NCI-H345 treated with DMSO at 0.1 percent for 48 hours (cell line): ENCODE measurements around the gene P2RY1.

Experiments used
- DNase-seq: peaks from one replicate; lab custom pipeline; 2025; ENCODE audit not compliant: unreplicated experiment; lab: John Stamatoyannopoulos, UW

The P2RY1 gene

GRCh38 chr3:152834776-152835600, at the start of gene P2RY1:
Gene P2RY1, plus strand, starts transcription at chr3:152835131. Its CDS starts 652 bp downstream, at chr3:152835783.
- no peak for DNase-seq

GRCh38 chr3:152786977-152787681, 47.8 kb upstream of the P2RY1 start:
- no peak for DNase-seq

DNA sequence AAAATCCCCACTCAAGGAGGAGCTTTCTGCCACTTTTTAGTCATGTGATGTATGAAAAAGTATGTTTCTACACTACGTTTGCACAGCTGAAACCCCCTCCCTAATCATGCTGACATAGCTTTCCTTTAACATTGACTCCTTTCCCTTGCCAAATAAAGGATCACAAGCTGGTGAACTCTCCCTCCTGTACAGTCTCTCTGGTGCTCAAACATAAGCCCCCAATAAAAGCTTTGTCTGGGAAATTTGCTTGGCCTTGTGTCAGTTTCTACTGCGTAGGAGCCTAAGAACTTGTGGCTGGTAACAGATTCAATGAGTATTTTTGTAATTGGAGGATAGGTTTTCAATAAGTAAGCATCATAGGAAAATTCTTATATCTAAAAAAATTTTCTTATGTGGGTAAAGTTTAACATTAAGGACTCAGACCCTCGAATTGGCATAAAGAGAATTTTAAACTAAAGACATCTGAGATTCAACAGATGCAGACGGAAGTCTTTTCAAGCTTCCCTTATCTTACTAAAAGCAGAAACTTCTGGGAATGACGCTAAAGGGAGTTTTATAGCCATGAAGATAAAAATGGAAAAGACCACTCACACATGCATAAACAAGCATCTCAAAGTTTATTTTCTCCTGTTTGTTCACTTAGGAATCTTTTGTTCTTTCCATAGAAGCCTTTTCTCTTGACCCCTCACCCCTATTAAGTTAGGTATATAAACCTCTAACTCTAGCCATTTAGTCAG, 44.1 kb upstream of the P2RY1 start:
- no peak for DNase-seq

DNA sequence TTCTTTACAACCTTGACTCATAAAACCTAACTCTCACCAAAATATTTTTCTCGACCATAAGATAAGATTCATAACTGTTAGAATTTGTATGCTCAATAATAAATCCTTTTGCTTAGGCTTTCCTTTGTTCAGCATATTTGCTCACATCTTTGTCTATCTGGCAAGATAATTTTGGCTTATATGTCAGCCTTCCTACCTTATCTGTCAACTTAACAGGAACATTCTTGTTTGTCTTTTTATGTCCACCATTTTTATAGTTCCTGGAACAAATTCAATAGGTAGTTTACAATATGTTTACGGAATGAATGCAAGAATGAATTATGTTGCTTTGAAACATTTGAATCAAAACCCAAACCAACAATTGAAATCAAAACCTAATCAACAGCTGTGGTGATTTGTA, 41.0 kb upstream of the P2RY1 start:
- DNase-seq, result no peak

- DNase-seq, result no peak
Observed at GRCh38 chr3:152797751-152798432, 37.0 kb upstream of the P2RY1 start.

DNA sequence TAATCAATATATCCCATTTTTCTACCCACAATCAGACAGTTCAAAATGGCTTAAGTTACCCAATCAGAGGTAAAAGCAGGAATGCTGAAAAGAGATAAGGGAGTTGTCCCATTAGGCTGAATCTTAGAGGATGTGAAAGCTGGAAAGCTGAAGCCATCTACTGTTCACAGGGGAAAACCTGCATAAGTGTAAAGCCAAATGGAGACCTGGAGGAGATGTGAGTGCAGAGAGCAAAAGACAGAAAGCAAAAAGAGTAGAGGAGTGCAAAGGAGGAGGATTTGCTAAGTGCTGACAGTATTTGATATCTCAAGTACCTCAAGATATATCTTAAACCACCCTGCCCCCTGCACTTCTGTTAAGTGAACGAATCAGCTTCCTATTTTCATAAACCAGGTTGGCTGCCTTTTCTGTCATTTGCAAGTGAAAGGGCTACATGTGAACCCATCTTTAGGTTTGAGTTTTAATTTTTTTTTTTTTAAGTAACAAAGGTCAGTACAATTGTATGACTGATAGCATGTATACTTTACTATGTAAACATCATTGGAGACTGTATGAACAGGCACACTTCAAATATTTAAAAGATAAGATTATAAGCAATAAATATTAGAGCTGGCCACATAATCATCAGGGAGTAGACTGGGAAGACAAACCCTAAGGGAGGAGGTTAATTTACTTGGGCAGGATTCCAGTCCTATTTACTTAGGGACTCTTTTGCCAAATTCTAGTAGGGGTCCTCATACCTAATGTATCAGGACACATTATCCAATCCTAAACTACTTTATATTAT, 22.8 kb upstream of the P2RY1 start:
- no peak for DNase-seq

DNA sequence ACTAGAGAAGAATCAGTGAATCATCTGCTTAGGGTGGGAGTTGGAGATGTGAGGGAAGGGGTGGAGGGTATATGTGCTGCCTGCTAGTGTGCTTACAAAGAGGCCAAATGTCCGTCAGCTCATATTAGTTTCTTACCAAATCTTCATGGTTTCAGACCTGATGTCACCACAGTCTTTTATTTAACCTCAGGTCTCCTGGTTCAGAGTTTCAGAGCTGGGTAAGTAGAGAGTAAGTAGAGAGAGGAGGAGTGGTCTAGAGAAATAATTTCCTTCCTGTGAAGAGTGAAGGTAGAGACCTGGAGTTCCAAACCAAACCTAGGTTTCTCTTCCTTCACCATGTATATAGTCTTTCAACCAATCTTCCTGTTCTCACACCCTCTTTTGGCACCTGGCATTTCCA, 17.5 kb upstream of the P2RY1 start:
- DNase-seq, result no peak

DNA sequence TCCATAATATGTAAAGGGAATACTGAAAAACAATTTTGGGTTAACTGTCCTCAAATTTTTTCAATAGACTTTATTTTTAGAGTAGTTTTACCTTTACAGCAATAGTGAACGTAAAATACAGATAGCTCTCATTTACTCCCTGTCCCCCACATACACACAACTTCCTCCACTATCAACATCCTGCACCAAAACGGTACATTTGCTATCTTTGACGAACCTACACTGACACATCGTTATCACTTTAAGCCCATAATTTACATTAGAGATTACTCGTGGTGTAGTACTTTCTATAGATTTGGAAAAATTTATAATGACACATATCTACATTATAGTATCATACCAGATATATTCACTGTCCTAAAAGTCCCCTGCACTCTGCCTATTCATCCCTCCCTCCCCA, 16.9 kb upstream of the P2RY1 start:
- no peak for DNase-seq

DNA sequence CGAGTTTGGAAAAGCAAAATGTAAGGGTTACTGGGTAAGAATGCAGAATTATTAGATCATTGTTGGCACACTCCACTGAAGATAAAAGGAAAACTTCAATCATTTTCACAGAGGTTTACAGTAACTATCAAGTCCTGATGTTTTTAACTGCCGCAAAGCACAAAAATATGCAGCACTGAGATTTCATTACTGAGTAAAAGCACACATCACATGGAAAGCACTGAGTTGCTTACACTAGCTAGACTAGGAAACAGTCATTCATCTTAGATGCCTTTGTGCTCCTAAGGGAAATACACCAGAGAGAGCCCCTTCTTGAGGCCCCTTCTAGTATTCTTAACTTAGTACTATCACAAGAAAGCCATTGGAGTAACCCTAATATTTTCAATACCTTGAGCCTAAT, 11.8 kb upstream of the P2RY1 start:
- DNase-seq, result no peak

DNA sequence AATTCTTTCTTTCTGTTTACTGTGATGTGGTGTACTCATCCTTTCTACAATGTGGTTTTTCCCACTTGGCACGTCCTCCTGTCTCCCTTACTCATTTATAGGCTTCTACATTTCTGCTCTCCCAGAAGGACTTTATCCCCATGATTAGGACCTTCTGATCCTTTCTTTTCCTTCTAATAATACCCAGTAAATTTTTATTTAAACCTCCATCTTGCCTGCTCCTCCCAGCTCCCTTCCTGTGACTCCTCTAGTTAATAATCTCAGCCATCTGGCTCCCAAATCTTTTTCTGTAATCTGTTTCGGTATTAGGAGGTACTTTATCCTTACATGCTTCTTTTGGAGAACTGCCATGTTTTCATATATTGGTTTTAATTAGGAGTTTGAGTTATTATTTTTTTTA, 11.2 kb upstream of the P2RY1 start:
- no peak for DNase-seq

GRCh38 chr3:152825566-152825965, 9.4 kb upstream of the P2RY1 start:
- no peak for DNase-seq

- DNase-seq, result no peak
Observed at GRCh38 chr3:152826476-152826875, 8.5 kb upstream of the P2RY1 start.

DNA sequence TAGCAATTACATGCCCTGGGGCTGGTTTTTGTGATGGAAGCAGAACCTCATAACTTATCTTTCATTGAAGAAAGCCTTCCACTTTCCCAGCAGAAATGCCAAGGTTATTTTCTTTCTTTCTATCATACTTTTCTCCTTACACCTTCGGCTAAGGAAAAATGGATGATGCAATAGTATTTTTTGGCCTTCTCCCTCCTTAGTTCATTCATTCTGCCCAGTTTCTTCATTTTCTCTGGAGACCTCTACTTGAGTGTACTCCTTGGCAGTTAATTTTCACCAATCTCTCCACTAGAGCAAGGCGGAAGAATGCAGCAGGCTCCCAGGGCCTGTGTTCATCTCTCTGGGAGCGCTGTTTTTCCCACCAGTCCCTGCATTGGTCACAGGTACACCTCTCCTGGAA, 7.6 kb upstream of the P2RY1 start:
- no peak for DNase-seq

- no peak for DNase-seq
Observed at GRCh38 chr3:152828075-152828840, 6.7 kb upstream of the P2RY1 start.

DNA sequence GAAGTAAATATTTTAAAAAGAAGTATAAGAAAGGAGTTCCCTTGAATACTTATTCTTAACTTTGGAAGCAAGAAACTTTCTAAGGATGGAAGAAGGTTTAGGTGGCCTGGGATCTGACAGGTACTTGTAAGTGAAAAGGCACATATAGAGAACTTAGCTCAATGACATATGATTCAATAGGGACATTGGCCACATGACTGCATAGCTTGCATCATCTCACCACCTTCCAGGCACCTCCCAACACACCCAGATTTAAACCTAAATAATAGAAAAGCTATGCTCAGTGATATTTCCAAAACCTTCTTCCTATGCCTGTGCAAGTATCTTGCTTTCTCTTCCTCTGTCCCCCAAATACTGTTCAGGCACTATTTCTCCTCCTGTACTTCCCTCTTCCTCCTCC, 4.7 kb upstream of the P2RY1 start:
- no peak for DNase-seq

GRCh38 chr3:152832046-152832445, 2.9 kb upstream of the P2RY1 start:
- no peak for DNase-seq

DNA sequence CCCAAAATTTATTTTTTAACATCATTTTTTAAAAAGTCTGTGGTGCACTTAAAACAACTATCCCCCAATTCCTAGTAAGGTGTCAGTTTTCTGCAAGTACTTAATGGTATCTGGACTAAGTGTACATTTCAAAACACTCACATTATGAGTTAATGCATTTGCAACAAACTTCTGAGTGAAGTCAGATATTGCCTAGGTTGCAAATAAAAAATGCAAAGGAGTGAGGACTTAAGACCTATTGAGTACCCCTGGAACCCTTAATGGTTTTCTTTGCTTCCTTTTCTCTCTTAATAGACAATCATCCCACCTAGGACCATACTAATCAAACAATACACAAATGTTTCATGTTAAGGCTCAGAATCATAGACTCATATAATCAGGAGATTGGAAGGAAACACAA, 1.8 kb upstream of the P2RY1 start:
- DNase-seq, result no peak

DNA sequence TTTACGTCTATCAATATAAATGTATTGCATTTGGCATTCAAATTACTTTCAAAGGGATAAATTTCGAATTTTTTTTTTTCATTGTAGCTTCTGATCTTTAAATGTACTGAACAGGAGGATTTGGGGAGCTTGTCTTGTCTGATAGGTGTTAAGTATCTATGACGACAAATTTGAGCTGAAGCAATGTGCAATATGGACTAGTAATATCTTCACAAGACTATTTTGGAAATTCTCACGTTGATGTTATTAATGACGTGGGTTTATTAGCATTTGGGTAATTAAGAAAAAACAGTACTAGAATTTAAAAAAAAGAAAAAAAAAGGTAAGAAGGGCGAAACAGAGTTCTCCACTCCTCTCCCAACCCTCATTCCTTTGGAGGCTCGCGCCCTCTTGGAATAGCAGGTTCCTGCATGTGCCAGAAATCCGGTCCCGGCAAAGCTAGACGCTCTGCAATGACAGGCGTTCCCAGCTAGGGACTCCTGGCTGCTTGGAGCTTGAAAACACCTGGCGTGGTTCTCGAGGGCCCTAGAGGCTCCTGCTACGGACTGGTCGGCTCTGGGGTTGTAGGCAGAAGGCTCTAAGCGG, 648 bp upstream of the P2RY1 start:
- no peak for DNase-seq

DNA sequence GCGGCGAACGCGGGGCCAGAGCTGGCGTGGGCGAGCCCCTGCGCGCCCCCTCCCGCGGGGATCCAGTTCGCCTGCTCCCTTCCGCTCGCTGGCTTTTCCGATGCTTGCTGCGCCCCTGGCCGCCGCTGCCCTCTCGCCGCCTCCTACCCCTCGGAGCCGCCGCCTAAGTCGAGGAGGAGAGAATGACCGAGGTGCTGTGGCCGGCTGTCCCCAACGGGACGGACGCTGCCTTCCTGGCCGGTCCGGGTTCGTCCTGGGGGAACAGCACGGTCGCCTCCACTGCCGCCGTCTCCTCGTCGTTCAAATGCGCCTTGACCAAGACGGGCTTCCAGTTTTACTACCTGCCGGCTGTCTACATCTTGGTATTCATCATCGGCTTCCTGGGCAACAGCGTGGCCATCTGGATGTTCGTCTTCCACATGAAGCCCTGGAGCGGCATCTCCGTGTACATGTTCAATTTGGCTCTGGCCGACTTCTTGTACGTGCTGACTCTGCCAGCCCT, 721 bp downstream of the P2RY1 start:
- no peak for DNase-seq
